ENCODE data around the gene HS1BP3.

GRCh38 chr2:20571644-20572215, 79.2 kb downstream of the HS1BP3 start:
- TF ChIP-seq CTCF (IDR thresholded peaks at IDR 0.05) (no peak), POLR2AphosphoS5 (IDR thresholded peaks at IDR 0.05) (no peak), POLR2A (IDR thresholded peaks at IDR 0.05) (no peak)
